ENCODE measurements around the gene TSPOAP1. TPM values are rescaled to one million over a fixed set of nuclear protein-coding genes. Genes with fewer than 3 reads are reported as not detected.

The TSPOAP1 gene
- polyA plus RNA-seq, 1 of the 3 experiments (the other 2 are of a cell fraction), result 0.79 TPM

- no peaks in the 10 kb centered on the region for H3K79me2 ChIP-seq (ENCODE audit: insufficient read depth)
- H2AFZ ChIP-seq (ENCODE audit: low read depth), result no peak overlapping the region
- ChIA-PET CTCF (interaction anchor here (1.2 to 3.9 kb wide), 4 partner anchors 10 to 94 kb away, joined by 3 to 21 read pairs (median 10); partner anchors contain the start of gene RNF43), POLR2A (interaction anchor here (1.2 to 5.8 kb wide), 4 partner anchors 8 to 240 kb away, joined by 3 to 57 read pairs (median 4); partner anchors contain the start of gene SUPT4H1)
- H3K27me3 ChIP-seq (ENCODE audit: insufficient read depth), result peaks cover 21% of the 10 kb centered on the region; the same call in 1 of the 2 replicates
- no peak for TF ChIP-seq RAD21 (IDR thresholded peaks at IDR 0.05; ENCODE audit: low read length)
- TF ChIP-seq RCOR1 (IDR thresholded peaks at IDR 0.05; ENCODE audit: low read length), result no peak
- no peak for TF ChIP-seq SMC3 (IDR thresholded peaks at IDR 0.05; ENCODE audit: low read depth, low read length)
- no peak for TF ChIP-seq EP300 (IDR thresholded peaks at IDR 0.05; ENCODE audit: borderline replicate concordance in 1 of 2, low read depth in 1 of 2, low read length in 1 of 2)
- no peak for TF ChIP-seq NRF1 (IDR thresholded peaks at IDR 0.05; ENCODE audit: low read depth, low read length)
- TF ChIP-seq CHD2 (IDR thresholded peaks at IDR 0.05; ENCODE audit: low read length, partially characterized antibody), result no peak
- no peak for TF ChIP-seq NFIC (IDR thresholded peaks at IDR 0.05; ENCODE audit: borderline replicate concordance)
- TF ChIP-seq SIN3A (IDR thresholded peaks at IDR 0.05; ENCODE audit: borderline replicate concordance, low read depth, low read length), result no peak
- no peak for TF ChIP-seq CTCF (IDR thresholded peaks at IDR 0.05)
- TF ChIP-seq ZBTB33 (IDR thresholded peaks at IDR 0.05; ENCODE audit: borderline replicate concordance, low read depth), result no peak
- no peak for TF ChIP-seq FOXM1 (IDR thresholded peaks at IDR 0.05; ENCODE audit: low read depth)
- no peak for TF ChIP-seq MEF2A (IDR thresholded peaks at IDR 0.05; ENCODE audit: borderline replicate concordance, low read depth)
- no peak for TF ChIP-seq FOSL2 (IDR thresholded peaks at IDR 0.05; ENCODE audit: borderline replicate concordance, low read depth)
- no peak for TF ChIP-seq MAX (IDR thresholded peaks at IDR 0.05; ENCODE audit: low read depth)
- H3F3A ChIP-seq (replicated peaks; ENCODE audit: insufficient read depth), result no peaks in the 10 kb centered on the region
- H3K9me2 ChIP-seq, result no peaks in the 10 kb centered on the region
- H3K9ac ChIP-seq, result no peak overlapping the region
- H3K4me1 ChIP-seq (ENCODE audit: control insufficient read depth in 1 of 2, insufficient read depth in 2 of 2, low read depth in 1 of 2, low read length in 1 of 2), result peaks cover 0 to 24% of the 10 kb centered on the region in 2 experiments; a peak in 1 of 4 replicates
- WGBS (ENCODE audit: low lambda C conversion rate), result 86% methylated on average over 9 of the region's 9 CpGs
- DNase-seq, result no peak
- H3K36me3 ChIP-seq (replicated peaks in 1 of 2; ENCODE audit: control insufficient read depth in 1 of 2, insufficient read depth in 2 of 2, low read length in 1 of 2), result no peaks in the 10 kb centered on the region
- no peak overlapping the region for H3K27ac ChIP-seq (ENCODE audit: low read depth in 2 of 2, low read length in 1 of 2)
- H3K4me3 ChIP-seq (ENCODE audit: low read depth in 2 of 2, low read length in 1 of 2), result no peak overlapping the region
- no peak overlapping the region for H3K4me2 ChIP-seq
- no peaks in the 10 kb centered on the region for H3K9me3 ChIP-seq
- no peaks in the 10 kb centered on the region for H4K20me1 ChIP-seq (ENCODE audit: insufficient read depth)
Observed at GRCh38 chr17:58322581-58323185, 5.9 kb downstream of the TSPOAP1 start.

All from SK-N-SH (cell line).